Calu3 (cell line): ENCODE data around the gene CFLAR. TPM values are rescaled to one million over a fixed set of nuclear protein-coding genes. Genes with fewer than 3 reads are reported as not detected.

Source experiments
- BruUV-seq: library from RNA; stranded (reverse); fragments of 400-500 nt; replicated peaks from 2 replicates; lab custom pipeline; 2021; lab: Mats Ljungman, UMichigan
- CTCF ChIA-PET: fragments of 300-600 bp; sonication (Branson Sonifier 250); formaldehyde crosslinking; loops from one replicate; lab custom pipeline; 2022; ENCODE audit warnings: antibody characterized with exemption; lab: Charles Lee
- DNase-seq: peaks from one replicate; pipeline ENCODE4 v3.0.0; 2022
- H3K27ac Mint-ChIP-seq: one replicate; pipeline ENCODE4 v1.8.0; 2022; ENCODE audit warnings: mixed read lengths; ENCODE audit not compliant: unreplicated experiment
- H3K27me3 Mint-ChIP-seq: one replicate; pipeline ENCODE4 v1.8.0; 2022; ENCODE audit warnings: mixed read lengths; ENCODE audit not compliant: unreplicated experiment
- H3K36me3 Mint-ChIP-seq: one replicate; pipeline ENCODE4 v1.8.0; 2022; ENCODE audit warnings: mild to moderate bottlenecking, moderate library complexity, mixed read lengths; ENCODE audit not compliant: insufficient read depth, unreplicated experiment
- H3K4me1 Mint-ChIP-seq: one replicate; pipeline ENCODE4 v1.8.0; 2022; ENCODE audit warnings: mild to moderate bottlenecking, low read depth, mixed read lengths; ENCODE audit not compliant: unreplicated experiment
- H3K4me3 Mint-ChIP-seq: one replicate; pipeline ENCODE4 v1.8.0; 2022; ENCODE audit warnings: mild to moderate bottlenecking, low read depth, moderate library complexity, mixed read lengths; ENCODE audit not compliant: unreplicated experiment
- H3K9me3 Mint-ChIP-seq: one replicate; pipeline ENCODE4 v1.8.0; 2022; ENCODE audit warnings: low read depth, mixed read lengths; ENCODE audit not compliant: unreplicated experiment
- intact Hi-C: fragments of 100-400 bp; cut with micrococcal nuclease; formaldehyde crosslinking; loops from one replicate; pipeline ENCODE4 v1.10.0; 2022; ENCODE audit not compliant: unreplicated experiment
- total RNA-seq: library from RNA; stranded (reverse); gene quantifications from 2 replicates; pipeline ENCODE4 v1.2.3, GENCODE V29; 2022
- TF ChIP-seq, protein P1 (sequence below): fragments of 200-600 bp; IDR thresholded peaks from one replicate; pipeline ENCODE4 v1.8.0; 2022; ENCODE audit warnings: antibody characterized with exemption; ENCODE audit not compliant: unreplicated experiment

Gene CFLAR
- total RNA-seq, 1 experiment from 2014 or later: 285 TPM

GRCh38 chr2:201194097-201194496 lies 78.1 kb downstream of the CFLAR start:
- no peaks in the 10 kb centered on the region for H3K9me3 Mint-ChIP-seq
- no peak overlapping the region for H3K27ac Mint-ChIP-seq
- DNase-seq: no peak
- H3K4me1 Mint-ChIP-seq: no peaks in the 10 kb centered on the region
- peaks cover 20% of the 10 kb centered on the region for H3K36me3 Mint-ChIP-seq
- TF ChIP-seq, protein P1, sequence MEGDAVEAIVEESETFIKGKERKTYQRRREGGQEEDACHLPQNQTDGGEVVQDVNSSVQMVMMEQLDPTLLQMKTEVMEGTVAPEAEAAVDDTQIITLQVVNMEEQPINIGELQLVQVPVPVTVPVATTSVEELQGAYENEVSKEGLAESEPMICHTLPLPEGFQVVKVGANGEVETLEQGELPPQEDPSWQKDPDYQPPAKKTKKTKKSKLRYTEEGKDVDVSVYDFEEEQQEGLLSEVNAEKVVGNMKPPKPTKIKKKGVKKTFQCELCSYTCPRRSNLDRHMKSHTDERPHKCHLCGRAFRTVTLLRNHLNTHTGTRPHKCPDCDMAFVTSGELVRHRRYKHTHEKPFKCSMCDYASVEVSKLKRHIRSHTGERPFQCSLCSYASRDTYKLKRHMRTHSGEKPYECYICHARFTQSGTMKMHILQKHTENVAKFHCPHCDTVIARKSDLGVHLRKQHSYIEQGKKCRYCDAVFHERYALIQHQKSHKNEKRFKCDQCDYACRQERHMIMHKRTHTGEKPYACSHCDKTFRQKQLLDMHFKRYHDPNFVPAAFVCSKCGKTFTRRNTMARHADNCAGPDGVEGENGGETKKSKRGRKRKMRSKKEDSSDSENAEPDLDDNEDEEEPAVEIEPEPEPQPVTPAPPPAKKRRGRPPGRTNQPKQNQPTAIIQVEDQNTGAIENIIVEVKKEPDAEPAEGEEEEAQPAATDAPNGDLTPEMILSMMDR: no peak
- CTCF ChIA-PET: interaction anchor here (0.6 kb wide), 2 partner anchors 26 to 215 kb away, joined by 3 to 6 read pairs; no protein-coding TSS in a partner anchor
- no peak overlapping the region for H3K4me3 Mint-ChIP-seq
- intact Hi-C loops: no loop called here
- no peaks in the 10 kb centered on the region for H3K27me3 Mint-ChIP-seq
- BruUV-seq: no TSS peak

GRCh38 chr2:201195331-201195730 lies 79.4 kb downstream of the CFLAR start:
- intact Hi-C loops: no loop called here
- Mint-ChIP-seq H3K4me1 (no peaks in the 10 kb centered on the region), H3K27ac (no peak overlapping the region), H3K4me3 (no peak overlapping the region), H3K36me3 (peaks cover 17% of the 10 kb centered on the region), H3K9me3 (no peaks in the 10 kb centered on the region), H3K27me3 (no peaks in the 10 kb centered on the region)
- DNase-seq: no peak
- TF ChIP-seq, protein P1: no peak
- no TSS peak for BruUV-seq
- CTCF ChIA-PET: no interaction called here

DNA sequence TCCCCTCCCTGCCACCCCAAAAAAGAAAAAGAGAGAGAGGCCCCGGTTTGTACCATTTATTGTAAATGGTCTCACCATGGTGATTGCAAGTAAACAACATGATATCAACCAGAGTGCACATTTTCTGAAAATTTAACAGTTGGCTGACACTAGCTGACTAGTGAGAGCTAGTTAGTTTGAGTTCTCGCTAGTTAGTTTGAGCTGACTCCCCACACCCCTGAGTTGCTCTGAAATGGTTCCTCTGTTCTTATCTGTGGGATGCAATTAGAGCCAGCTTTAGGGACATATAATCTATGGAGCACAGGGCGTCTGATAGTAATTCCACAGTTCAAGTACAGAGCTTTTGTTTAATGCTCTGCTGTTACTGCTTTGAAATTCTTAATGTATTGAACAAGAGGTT lies 80.0 kb downstream of the CFLAR start:
- TF ChIP-seq, protein P1: no peak
- H3K4me1 Mint-ChIP-seq: no peaks in the 10 kb centered on the region
- H3K4me3 Mint-ChIP-seq: no peak overlapping the region
- no peak overlapping the region for H3K27ac Mint-ChIP-seq
- BruUV-seq: no TSS peak
- DNase-seq: no peak
- no peaks in the 10 kb centered on the region for H3K27me3 Mint-ChIP-seq
- H3K9me3 Mint-ChIP-seq: no peaks in the 10 kb centered on the region
- intact Hi-C loops: no loop called here
- CTCF ChIA-PET: no interaction called here
- peaks cover 17% of the 10 kb centered on the region for H3K36me3 Mint-ChIP-seq

- no peak for DNase-seq
- TF ChIP-seq, protein P1: no peak
- intact Hi-C loops: no loop called here
- no peaks in the 10 kb centered on the region for H3K9me3 Mint-ChIP-seq
- no peaks in the 10 kb centered on the region for H3K27me3 Mint-ChIP-seq
- H3K4me1 Mint-ChIP-seq: no peaks in the 10 kb centered on the region
- BruUV-seq: no TSS peak
- H3K36me3 Mint-ChIP-seq: peaks cover 17% of the 10 kb centered on the region
- no peak overlapping the region for H3K4me3 Mint-ChIP-seq
- CTCF ChIA-PET: no interaction called here
- no peak overlapping the region for H3K27ac Mint-ChIP-seq
These were observed 80.8 kb downstream of the CFLAR start for GRCh38 chr2:201196803-201197202.
